ENCODE data around the gene ATP5F1D.
"Not testable (repeated sequence)": the region's sequence is repeated elsewhere in the genome, so short reads cannot be mapped to it uniquely, and the experiment has no call there.

ATP5F1D gene

DNA sequence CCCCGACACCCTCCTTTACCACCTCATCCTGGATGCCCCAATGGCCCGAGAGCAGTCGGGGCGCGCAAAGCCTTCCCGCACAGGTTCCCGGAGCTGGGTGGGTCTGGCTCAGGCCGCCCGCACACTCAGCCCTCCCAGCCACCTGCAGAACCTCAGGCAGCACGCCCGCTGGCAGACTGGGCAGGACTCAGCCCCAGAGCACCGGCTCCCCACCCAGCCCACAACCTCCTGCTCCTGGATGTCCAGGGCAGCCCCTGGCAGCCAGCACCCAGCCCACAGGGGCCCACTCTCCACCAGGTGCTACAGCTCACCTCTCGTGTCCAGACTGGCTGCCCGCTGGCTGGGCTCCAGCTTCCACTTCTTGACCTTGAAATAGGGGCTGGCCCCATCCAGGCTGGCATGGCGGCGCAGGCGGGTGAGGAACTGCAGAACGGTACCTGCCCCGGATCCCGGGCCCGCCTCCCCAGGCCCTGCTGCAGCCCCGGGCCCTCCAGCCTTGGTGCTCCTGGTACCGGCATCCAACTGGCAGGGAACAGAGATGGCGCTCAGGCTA lies 8.4 kb upstream of the ATP5F1D start:
- DNase-seq: no peak

DNA sequence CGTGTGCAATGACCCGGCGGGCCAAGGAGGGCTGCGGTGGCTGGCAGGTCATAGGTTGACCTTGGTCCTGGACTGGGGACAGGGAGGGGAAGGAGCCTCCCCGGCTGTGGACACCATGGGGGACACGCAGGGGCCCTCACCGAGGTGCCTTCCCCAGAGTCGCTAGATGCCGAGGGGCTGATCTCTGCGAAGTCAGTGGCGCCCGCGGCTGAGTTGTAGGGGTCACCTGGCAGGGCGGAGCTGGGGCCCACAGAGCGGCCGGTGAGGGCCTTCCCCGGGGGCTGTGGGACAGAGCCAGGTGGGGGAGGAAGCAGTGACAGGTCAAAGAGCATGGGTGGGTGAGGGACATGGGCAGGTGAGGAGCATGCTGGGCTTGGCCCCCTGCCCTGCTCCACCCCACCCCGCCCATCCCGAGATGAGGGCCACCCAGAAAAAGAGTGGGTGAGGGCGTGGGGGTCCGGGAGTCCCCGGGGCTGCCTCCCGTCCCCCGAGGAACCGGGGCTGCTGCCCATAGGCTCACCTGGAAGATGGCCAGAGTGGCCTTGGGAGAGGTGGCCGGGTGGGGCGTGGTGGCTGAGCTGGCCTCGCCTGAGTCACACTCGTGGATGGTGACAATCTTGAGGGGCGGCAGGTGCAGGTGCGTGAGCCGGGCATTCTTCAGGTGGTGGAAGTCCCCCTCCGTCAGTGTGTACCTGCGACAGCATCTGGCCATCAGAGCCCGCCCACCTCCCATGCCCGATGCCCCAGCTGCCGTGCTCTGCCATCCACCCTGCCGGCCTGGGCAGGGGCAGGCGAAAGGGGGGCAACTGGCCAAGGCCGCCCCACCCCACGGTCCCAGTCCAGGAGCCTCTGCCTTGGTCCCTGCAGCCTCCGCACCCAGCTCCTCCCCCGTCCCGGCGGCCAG lies 7.2 kb upstream of the ATP5F1D start:
- DNase-seq: no peak

DNA sequence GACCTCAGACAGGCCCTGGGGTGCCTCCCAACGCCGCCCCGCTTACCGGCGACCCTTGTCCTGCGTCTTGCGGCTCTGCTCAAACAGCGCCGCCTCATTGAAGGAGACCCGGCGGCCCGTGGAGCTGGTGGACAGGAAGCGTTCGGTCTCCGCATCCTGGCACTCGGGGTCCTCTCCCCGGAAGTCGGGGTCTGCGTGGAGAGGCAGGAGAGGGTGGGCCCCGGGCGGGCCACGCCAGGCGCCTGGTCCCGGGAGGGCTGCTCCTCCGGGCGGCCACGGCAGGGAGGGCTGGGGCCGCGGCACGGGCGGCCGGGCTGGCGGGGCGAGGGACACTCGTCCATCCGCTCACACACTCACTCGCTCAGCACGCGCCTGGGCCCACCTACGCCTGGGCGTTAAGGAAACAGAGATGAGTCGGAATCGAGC lies 6.6 kb upstream of the ATP5F1D start:
- no peak for DNase-seq

DNA sequence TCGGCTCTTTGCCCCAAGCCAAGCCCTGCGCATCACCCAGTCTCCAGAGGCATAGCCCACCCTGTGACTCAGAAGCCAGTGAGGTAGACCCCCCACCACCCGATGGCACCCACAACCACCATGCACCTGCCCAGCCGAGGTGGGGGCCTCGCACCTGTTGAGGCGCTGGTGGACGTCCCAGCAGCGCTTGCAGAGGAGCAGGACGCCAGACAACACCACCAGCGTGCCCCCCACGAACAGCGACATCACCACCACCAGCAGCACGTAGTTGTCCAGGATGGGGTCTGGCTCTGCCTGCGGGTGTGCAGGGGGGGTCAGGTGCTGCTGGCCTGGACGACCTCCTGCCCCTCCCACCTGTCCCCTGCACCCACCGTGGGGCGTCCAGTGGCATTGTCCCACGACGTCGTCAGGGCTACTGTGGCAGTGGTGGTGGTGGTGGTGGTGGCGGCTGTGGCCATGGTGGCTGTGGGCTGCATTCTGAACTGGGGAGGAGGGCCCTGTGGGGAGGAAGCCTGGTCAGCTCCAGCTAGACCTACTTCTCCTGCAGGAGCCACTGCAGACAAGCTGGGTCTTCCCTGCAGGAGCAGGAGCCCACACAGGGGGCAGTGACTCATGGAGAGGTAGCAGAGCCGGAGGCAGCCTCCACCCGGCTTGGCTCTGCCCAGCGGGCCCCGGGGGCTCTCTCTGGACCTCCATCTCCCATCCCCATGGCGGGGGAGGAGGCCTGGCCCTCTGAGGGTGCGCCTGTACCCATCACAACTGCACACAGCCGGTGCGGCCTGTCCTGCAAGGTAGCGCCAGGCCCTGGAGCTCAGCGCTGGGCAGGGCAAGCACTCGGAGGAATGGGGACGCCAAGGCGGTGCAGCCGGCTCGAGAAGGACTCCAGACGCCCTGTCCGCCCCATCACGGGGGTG lies 5.7 kb upstream of the ATP5F1D start:
- no peak for DNase-seq

DNA sequence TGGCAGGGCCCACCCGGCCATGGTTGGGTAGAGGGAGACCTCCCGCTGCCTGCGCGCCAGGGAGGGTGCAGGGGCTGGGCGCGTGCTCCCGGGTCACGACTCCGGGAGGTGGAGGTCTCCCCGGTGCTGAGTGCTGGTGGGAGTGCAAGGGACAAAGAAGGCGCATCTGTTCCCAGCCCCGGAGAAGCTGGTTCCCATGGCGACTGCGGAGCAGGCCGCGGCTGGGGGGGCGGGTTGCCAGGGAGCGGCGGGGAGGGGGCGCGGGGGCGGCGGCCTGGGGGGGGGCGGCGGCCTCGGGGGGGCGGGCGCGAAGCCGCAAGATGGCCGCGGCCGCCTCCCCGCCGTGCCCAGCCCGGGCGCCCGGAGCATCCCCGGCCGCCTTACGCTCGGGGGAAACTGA lies 5.0 kb upstream of the ATP5F1D start:
- DNase-seq: no peak

DNA sequence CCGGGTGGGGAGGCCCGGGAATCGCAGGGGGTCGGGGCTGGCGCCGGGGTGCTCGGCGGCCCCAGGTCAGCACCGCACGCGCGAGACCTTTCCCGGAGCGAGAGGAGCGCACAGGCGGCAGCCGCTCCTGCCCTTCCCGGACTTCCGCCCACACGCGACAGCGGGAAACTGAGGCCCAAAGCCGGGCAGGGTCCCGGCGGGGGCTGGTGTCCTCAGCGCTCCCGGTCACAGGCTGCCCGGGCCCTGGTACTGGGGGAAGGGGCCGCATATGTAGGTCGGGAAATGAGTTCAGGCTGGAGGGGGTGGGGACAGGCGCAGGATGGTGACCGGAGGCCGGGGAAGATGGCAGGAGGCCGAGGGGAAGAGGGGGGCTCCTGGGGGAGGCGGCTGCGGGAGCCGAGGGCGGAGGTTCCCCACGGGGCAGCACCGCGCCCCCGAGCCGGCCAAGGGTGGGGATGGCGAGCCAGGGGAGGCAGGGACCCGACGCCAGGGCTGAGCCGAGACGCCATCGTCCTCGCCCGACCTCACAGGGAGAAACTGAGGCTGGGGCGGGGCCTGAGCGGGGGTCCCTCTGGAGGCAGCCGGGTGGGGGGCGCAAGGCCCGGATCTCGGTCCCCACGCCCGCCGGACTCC lies 4.4 kb upstream of the ATP5F1D start:
- no peak for DNase-seq

DNA sequence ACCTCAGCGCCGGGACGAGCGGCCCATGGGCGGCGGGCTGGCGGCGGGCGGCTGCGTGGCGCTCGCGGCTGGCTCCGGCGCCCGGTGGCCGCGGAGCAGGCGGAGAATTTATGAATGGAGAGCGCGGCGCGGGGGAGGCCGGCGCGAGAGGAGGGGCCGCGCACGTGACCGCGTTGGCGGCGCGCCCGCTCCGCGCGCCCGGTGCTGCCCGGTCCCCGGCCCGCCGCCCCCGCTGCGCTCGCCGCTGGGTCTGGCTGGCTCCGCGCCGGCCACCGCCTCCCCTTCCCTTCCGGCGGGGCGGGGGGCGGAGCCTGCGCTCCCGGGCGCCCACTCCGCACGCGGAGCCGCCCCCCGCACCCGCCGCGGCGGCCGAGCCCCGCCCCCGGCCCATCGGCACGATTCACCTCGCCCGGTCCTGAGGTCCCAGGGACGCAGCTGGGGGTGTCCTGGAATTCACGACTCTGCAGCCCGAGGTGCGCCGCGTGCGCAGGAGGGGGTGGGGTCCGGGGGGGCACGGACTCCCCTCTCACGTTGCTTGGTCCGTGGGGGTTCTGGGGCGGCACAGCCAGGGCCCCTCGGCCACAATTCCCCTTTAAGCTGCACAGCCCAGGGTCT lies 3.7 kb upstream of the ATP5F1D start, which contains the start of gene CBARP:
Gene CBARP (minus strand): TSS at position 252 of the 615 bp plus-strand sequence. CDS start 1,905 bp downstream, outside the sequence.
- peak; percentile 43 for DNase-seq

DNA sequence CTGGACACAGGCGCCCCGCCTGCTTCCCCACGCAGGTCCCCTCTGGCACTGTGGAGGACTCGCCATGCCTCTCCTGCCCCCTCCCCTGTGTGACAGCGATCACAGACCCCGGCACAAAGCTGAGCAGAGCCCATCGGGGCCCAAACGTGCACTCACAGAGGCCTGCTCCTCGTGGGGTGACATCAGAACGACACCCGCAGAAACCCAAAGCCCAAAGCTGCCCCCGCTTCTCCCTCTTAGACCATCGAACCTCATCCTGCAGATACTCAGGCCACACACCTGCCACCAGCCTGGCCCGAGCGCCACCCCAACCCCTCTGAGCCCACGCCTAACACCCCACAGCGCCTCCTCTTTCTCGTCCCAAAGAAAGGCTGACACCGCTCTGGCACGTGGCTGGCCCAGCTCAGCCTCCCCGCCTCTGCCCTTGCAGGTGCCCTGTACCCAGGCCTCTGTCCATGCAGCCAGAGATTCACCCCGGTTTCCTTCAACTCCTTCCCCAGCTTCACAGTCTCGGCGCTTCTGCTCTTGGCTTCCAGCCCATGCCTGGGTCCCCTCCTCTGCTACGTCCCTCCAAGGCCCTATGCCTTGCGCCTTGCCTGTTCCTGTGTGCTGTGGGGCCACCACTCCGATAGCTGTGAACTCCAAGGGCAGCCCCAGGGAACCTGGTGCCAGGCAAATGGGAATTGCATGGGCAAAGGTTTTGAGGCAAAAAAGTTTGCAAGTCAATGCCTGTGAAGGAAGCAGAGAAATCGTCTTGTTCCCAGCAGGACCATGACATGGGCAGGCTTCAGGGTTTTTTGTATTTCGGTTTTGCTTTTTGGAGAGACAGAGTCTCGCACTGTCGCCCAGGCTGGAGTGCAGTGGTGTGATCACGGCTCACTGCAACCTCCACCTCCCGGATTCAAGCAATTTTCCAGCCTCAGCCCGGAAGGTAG lies 2.9 kb upstream of the ATP5F1D start:
- DNase-seq: no peak

DNA sequence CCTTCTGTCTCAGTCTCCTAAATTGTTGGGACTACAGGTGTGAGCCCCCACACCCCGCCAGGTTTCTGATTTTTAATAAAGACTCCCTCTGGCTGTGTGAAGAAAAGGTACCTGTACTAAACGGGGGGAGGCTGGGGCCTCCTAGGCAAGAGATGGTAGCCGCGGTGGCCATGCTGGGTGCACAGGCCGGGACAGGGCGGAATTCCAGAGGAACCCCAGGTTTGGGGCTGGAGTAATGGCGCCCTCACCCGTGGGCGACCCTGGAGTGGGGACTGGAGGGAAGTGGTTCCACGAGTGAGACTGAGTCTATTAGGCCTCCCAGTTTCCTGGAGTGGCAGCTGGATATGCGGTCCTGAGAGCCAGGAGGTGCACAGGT lies 2.1 kb upstream of the ATP5F1D start:
- no peak for DNase-seq

DNA sequence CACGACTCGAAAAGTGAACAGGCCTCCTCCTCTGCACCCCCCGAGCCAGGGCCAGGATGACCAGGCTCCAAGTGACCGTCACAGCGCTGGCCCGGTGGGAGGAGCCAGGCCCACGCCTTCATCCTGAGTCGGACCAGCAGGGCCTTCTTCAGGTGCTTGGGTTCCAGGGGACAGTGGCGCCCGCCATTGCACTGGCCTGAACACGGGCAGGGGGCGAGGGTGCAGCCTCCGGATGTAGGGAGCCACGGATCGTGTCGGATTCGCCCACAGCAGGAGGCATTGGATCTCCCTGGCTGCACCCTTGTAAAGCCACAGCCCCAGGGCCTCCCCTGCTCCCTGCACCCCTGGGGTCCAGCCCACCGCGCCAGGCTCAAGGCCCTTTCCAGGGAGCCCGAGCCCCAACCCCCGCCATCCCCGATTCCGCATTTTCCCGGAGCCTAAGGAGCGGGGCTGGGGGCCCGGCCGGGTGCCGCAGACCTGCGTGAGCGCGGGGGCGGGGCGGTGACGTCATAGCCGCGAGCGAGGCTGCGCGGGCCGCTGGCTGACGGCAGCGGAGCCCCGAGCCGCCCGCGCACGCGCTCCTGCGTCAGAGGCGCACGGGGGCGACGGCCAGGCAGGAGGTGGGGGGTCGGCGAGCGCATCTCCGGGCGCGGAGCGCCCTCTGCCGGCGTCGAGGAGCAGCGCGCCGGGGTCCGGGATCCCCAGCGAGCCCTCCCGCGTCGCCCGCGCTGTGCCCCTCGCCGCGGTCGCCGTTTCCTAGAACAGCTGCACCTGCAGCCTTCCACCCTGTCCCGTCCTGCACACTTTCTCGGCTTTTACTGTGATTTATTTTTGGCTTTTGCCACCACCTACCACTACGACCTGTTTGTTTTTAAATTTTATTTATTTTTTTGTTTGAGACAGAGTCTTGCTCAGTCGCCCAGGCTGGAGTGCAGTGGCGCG lies 1.5 kb upstream of the ATP5F1D start:
- peak; percentile 93 for DNase-seq

DNA sequence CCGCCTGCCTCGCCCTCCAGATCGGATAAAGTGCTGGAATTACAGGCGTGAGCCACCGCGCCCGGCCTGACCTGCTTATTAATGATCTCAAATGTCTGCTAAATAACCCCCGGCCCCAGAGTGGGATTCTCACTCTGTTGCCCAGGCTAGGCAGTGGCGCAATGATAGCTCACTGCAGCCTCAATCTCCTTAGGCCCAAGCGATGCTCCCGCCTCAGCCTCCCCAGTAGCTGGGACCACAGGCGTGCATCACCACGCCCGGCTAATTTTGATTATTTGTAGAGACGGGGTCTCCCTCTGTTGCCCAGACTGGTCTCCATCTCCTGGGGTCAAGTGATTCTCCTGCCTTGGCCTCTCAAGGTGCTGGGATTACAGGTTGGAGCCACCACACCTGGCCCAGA lies 626 bp upstream of the ATP5F1D start:
- no peak for DNase-seq

DNA sequence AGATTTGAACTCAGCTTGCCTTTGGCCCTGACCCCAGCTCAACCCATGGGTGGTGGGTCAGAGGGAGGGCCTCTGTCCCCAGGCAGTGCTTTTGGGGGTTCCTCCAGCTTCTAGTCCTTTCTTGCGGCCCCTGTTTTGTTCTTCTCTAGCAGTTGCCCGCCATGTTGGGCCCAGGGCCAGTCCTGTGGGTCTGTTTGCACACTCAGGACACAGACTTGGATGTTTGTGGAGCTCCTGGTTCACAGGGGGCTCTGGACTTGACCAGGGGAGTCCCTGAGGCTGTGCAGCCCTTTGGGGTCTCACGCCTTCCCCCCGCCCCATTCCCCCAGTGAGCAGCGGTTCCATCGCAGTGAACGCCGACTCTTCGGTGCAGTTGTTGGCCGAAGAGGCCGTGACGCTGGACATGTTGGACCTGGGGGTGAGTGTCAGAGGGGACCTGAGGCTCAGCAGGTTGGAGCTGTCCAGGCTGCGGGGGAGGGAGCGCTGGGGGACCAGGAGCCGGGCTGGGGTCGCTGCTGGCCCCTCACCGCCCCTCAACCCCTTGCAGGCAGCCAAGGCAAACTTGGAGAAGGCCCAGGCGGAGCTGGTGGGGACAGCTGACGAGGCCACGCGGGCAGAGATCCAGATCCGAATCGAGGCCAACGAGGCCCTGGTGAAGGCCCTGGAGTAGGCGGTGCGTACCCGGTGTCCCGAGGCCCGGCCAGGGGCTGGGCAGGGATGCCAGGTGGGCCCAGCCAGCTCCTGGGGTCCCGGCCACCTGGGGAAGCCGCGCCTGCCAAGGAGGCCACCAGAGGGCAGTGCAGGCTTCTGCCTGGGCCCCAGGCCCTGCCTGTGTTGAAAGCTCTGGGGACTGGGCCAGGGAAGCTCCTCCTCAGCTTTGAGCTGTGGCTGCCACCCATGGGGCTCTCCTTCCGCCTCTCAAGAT lies 2.5 kb downstream of the ATP5F1D start:
- peak; percentile 86 for DNase-seq

DNA sequence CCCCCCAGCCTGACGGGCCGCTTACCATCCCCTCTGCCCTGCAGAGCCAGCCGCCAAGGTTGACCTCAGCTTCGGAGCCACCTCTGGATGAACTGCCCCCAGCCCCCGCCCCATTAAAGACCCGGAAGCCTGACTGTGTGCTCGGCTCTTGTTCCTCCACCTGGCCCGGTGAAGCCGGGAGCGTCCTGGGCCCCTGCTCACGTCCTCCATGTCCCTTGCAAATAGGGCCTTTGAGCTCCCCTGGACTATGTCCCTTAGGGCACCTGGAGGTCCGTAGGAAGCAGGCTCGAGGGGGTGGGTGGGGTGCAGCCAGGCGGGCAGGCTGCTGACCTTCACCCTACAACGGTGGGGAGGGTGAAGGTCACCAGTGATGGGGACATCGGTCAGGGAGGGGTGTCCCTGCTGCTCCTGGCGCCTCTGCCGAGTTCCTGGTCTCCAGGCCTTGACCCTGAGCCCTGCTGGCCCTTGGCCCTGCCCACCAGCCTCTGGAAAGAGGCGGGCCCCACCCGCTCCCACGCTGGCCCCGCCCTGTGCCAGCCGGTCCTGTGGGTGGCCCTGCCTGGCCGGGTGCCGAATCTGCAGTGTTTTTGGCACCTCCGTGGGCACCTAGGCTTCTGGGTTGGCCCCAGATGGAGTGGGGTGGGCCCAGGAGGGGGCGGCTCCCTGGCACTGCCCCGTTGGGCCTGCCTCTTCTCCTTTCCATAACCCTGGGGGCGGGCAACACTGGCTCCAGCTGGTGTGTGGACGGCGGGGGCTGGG lies 3.3 kb downstream of the ATP5F1D start:
- DNase-seq: no peak

DNA sequence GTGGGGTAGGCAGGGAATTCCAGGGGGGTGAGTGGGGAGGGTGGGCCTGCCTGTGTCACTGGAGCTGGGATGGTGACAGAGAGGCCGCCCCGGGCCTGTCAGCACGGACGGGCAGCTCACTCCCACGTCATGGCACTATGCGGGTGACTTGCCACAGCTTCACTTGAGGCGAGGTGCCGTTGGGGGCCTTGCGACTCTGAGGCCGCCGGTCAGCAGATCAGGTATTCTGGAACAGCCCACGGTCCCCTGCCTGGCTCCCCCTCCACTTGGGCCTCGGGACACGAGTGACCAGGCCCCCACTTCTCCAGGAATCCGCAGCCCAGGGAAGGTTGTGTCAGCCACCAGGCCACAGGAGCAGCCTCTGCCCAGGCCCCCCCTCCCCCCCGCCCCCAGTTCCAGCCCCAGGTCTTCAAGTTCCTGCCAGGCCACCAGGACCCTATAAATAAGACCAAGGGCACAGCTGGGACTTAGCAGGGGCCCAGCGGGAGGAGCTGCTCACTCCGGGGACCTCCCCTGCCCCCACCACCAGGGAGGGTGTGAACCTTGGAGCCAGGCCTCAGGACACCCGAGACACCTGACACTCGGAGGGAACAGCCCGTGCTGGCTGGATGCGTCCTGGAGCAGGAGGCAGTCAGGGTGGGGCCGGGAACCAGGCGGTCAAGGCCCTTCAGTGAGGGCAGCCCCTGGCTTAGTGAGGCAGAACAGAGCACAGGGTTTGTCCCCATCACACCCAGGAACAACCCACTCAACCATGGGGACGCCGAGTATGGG lies 4.1 kb downstream of the ATP5F1D start:
- no peak for DNase-seq

DNA sequence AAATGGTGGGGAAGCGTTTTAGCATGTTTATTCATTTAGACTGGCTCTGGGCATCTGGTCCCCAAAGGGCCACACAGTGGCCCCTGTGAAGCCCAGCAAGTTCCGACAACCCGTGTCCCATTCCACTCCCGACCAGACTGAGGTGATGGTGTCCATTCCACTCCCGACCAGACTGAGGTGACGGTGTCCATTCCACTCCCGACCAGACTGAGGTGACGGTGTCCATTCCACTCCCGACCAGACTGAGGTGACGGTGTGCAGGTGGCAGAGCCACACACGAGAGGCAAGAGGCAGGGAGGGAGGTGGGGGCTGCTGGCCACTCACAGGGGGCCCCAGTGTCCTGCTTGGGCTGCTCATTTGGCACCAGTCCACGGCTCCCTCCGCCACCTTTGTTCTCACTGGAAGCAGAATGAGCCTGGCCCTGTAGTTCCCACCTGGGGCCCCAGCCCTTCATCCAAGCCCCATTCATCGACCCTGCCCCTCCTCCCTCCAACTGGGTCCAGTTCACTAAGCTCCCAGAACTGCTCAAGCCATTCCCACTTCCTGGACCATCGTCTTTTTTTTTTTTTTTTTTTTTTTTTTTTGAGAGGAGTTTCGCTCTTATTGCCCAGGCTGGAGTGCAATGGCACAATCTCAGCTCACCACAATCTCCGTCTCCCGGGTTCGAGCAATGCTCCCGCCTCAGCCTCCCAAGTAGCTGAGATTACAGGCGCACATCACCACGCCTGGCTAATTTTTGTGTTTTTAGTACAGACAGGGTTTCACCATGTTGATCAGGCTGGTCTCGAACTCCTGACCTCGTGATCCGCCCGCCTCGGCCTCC lies 4.9 kb downstream of the ATP5F1D start:
- DNase-seq: not testable (repeated sequence)

DNA sequence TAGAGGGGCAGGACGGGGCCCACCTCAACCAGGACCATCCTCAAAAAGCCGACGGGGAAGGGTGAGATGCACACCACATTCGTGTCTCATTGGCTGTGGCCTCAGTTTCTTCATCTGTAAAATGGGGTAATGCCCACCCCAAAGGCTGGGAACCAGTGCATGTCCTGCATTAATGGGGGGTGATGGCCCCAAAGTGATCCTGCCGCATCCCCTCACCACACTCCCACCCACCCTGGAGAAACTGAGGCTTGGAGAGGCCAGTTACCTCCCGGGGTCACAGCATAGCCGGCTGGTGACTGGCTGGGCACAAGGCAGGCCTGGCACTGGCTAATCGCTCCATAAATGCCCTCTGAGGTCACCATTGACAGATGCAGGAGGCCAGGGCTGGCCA lies 6.2 kb downstream of the ATP5F1D start:
- no peak for DNase-seq
